Stomach (tissue), 9 donors: Measurements from ENCODE around the gene ARPIN. TPM values are rescaled to one million over a fixed set of nuclear protein-coding genes. Genes with fewer than 3 reads are reported as not detected.

Experiments
- DNase-seq, 2 donors: peaks; one replicate each; pipeline versions ENCODE4 v3.0.0 to v3.0.0-alpha.2; 2013 to 2019
- H3K27ac ChIP-seq, 5 donors: fragments of 200-600 bp in 4 of 5; sonication (generic) in 4 of 5; one replicate each; pipeline ENCODE4 v1.5.1; 2013 to 2019; ENCODE audit warnings: mild to moderate bottlenecking in 1 of 5, moderate library complexity in 1 of 5
- H3K27me3 ChIP-seq, 3 donors: fragments of 200-600 bp; sonication (generic); one replicate each; pipeline ENCODE4 v1.5.1; 2017 to 2019; ENCODE audit warnings: mixed run types in 1 of 3
- H3K36me3 ChIP-seq, 4 donors: fragments of 200-600 bp; sonication (generic); 1 replicate in 3 of 4; 2 replicates in 1 of 4; pipeline ENCODE4 v1.5.1; 2016 to 2019
- H3K4me1 ChIP-seq, 4 donors: fragments of 200-600 bp; sonication (generic); one replicate each; pipeline ENCODE4 v1.5.1; 2016 to 2019
- H3K4me3 ChIP-seq, 4 donors: fragments of 200-600 bp; sonication (generic) in 3 of 4; one replicate each; pipeline ENCODE4 v1.5.1; 2016 to 2019; ENCODE audit warnings: mild to moderate bottlenecking in 1 of 4
- H3K9me3 ChIP-seq, 4 donors: fragments of 200-600 bp; sonication (generic); one replicate each; pipeline ENCODE4 v1.5.1; 2016 to 2019
- CTCF ChIP-seq, 7 experiments: fragments of 450-650 bp in 4 of 7; fragments of 200-600 bp in 3 of 7; sonication (generic) in 3 of 7; IDR thresholded peaks; one replicate each; pipeline ENCODE4 v1.5.1; 2016 to 2019; ENCODE audit warnings: antibody characterized with exemption in 7 of 7, control low read depth in 2 of 7, mild to moderate bottlenecking in 1 of 7
- EP300 ChIP-seq: sonication (generic); formaldehyde crosslinking; IDR thresholded peaks from one replicate; pipeline ENCODE4 v1.6.1; 2017; ENCODE audit warnings: antibody characterized with exemption
- POLR2A ChIP-seq, 4 donors: fragments of 450-650 bp; IDR thresholded peaks; one replicate each; pipeline ENCODE4 v1.6.1; 2016; ENCODE audit warnings: antibody characterized with exemption in 4 of 4, control low read depth in 2 of 4, mild to moderate bottlenecking in 1 of 4, moderate library complexity in 1 of 4
- POLR2AphosphoS5 ChIP-seq, 3 donors: sonication (generic); formaldehyde crosslinking; IDR thresholded peaks; one replicate each; pipeline ENCODE4 v1.6.1; 2016; ENCODE audit warnings: antibody characterized with exemption in 3 of 3
- WGBS, 5 donors: extraction: QIAGEN DNeasy Blood & Tissue Kit in 3 of 5; methylation state at CpG; one replicate each; pipeline versions ENCODE4 v1.1.5 to v1.1.7; 2013 to 2018; 5-methylcytosine and 5-hydroxymethylcytosine counted together
- intact Hi-C: fragments of 100-400 bp; cut with DNase I; formaldehyde crosslinking; loops from one replicate; pipeline ENCODE4 v1.15.1; 2023; ENCODE audit warnings: low total_unique reads
- polyA plus RNA-seq, 3 donors: library from polyadenylated mRNA; stranded (reverse); fragments of 200-250 nt; gene quantifications; one replicate each; pipeline ENCODE4 v1.2.3, GENCODE V29; 2013
- total RNA-seq, 5 donors: library from RNA; depleted of rRNA; stranded (reverse); fragments of >200 nt; gene quantifications; one replicate each; pipeline versions ENCODE4 v1.1.0 to v1.2.3, GENCODE V29; 2014 to 2016
- donor health status: healthy with polysubstance abuse.
- donor health status: Bipolar disorder and iron deficiency.
- donor health status: healthy.

Gene ARPIN
- total and polyA plus RNA-seq, 8 donors: 1.2 to 24.8 (median 12.7) TPM

GRCh38 chr15:89903015-89903857, 9.5 kb downstream of the ARPIN start:
- TF ChIP-seq POLR2AphosphoS5 (IDR thresholded peaks at IDR 0.05) (no peak), POLR2A (IDR thresholded peaks at IDR 0.05) (no peak)
- 88 to 97% (median 93%) methylated on average over 12 to 15 of the region's 15 CpGs for WGBS, 5 donors
- H3K4me1 ChIP-seq: peaks cover 0 to 5% (median 0%) of the 10 kb centered on the region in 4 donors
- no peak overlapping the region for H3K4me3 ChIP-seq
- no peak overlapping the region for H3K27ac ChIP-seq
- no peak for DNase-seq
- intact Hi-C loops: loop anchor here (5.0 to 10.0 kb wide), 2 partner anchors 89 to 172 kb away; no protein-coding TSS in a partner anchor
- no peaks in the 10 kb centered on the region for H3K9me3 ChIP-seq
- no peaks in the 10 kb centered on the region for H3K27me3 ChIP-seq
- H3K36me3 ChIP-seq: peaks cover 15 to 86% (median 77%) of the 10 kb centered on the region in 4 donors

- DNase-seq: no peak
- intact Hi-C loops: loop anchor here (5.0 to 10.0 kb wide), 2 partner anchors 91 to 174 kb away; no protein-coding TSS in a partner anchor
- peaks cover 0 to 5% (median 0%) of the 10 kb centered on the region in 4 donors for H3K4me1 ChIP-seq
- H3K36me3 ChIP-seq: peaks cover 15 to 64% (median 54%) of the 10 kb centered on the region in 4 donors
- H3K27ac ChIP-seq: no peak overlapping the region
- TF ChIP-seq POLR2A (IDR thresholded peaks at IDR 0.05): no peak
- TF ChIP-seq POLR2AphosphoS5 (IDR thresholded peaks at IDR 0.05): no peak
- no peaks in the 10 kb centered on the region for H3K27me3 ChIP-seq
- H3K9me3 ChIP-seq: no peaks in the 10 kb centered on the region
- 49 to 70% (median 57%) methylated on average over 6 of the region's 6 CpGs for WGBS, 5 donors
- no peak overlapping the region for H3K4me3 ChIP-seq
Measured at GRCh38 chr15:89900849-89901248, 11.9 kb downstream of the ARPIN start.

GRCh38 chr15:89899951-89900567, 12.7 kb downstream of the ARPIN start:
- intact Hi-C loops: loop anchor here (5.0 to 10.0 kb wide), 2 partner anchors 92 to 175 kb away; no protein-coding TSS in a partner anchor
- DNase-seq: no peak

GRCh38 chr15:89899295-89899945, 13.3 kb downstream of the ARPIN start:
- intact Hi-C loops: no loop called here
- Histone ChIP-seq H3K27me3 (no peaks in the 10 kb centered on the region), H3K9me3 (no peaks in the 10 kb centered on the region), H3K4me1 (peaks cover 0 to 7% (median 2%) of the 10 kb centered on the region in 4 donors), H3K27ac (no peak overlapping the region), H3K36me3 (peaks cover 12 to 49% (median 44%) of the 10 kb centered on the region in 4 donors), H3K4me3 (no peak overlapping the region)
- no peak for DNase-seq
- no peak for TF ChIP-seq POLR2A (IDR thresholded peaks at IDR 0.05)
- no peak for TF ChIP-seq CTCF (IDR thresholded peaks at IDR 0.05)
- TF ChIP-seq POLR2AphosphoS5 (IDR thresholded peaks at IDR 0.05): no peak
- TF ChIP-seq EP300: no peak
- 71 to 86% (median 79%) methylated on average over 12 of the region's 12 CpGs for WGBS, 5 donors

More at GRCh38 chr15:89899951-89900567, 12.7 kb downstream of the ARPIN start:
- H3K27ac ChIP-seq: no peak overlapping the region
- H3K9me3 ChIP-seq: no peaks in the 10 kb centered on the region
- WGBS, 5 donors: 92 to 95% (median 94%) methylated on average over 3 of the region's 3 CpGs
- no peaks in the 10 kb centered on the region for H3K27me3 ChIP-seq
- H3K36me3 ChIP-seq: peaks cover 15 to 56% (median 50%) of the 10 kb centered on the region in 4 donors
- H3K4me3 ChIP-seq: no peak overlapping the region
- TF ChIP-seq CTCF (IDR thresholded peaks at IDR 0.05) (no peak), POLR2AphosphoS5 (IDR thresholded peaks at IDR 0.05) (no peak)
- H3K4me1 ChIP-seq: peaks cover 0 to 5% (median 0%) of the 10 kb centered on the region in 4 donors
